B cell (primary cell): ENCODE measurements around the gene ZNF462.

Source experiments
- CTCF ChIP-seq: fragments of 200-600 bp; IDR thresholded peaks from one replicate; pipeline ENCODE4 v1.8.0; 2022; ENCODE audit warnings: antibody characterized with exemption, mild to moderate bottlenecking
- EZH2 ChIP-seq: IDR thresholded peaks from 2 replicates; pipeline ENCODE4 v1.6.1; 2012; ENCODE audit warnings: borderline replicate concordance, low read depth, mild to moderate bottlenecking, moderate library complexity, low read length; ENCODE audit not compliant: insufficient read depth, poor library complexity, severe bottlenecking

DNA sequence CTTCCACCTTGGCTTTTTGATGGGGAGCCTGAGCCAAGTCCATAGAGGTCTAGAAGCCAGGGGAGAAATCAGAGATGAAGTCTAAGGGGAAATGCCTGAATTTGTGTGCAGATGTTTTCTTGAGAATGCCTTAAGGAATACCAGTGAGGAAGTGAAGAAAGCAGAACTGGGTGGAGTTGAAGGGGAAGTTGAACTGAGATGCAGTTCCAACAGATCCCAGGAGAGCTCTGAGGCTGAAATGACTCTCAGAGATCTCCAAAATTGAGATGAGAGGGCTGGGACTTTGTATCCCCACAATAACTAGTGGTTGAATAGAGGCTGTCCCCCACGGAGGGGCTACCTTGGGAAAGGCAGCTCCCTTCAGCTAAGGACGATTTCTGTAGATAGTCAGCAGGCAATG lies 197.1 kb downstream of the ZNF462 start:
- TF ChIP-seq CTCF (no peak), EZH2 (no peak)
